ENCODE results near the gene GADL1. TPM values are rescaled to one million over a fixed set of nuclear protein-coding genes. Genes with fewer than 3 reads are reported as not detected.

Gene GADL1
- total RNA-seq, 2 donors from 2014 or later: not detected

- intact Hi-C loops (cut with DNase I): no loop called here
- TF ChIP-seq CTCF (IDR thresholded peaks at IDR 0.05): no peak
- no peak overlapping the region for H3K27ac ChIP-seq
- H3K9me3 ChIP-seq: no peaks in the 10 kb centered on the region
- no peak overlapping the region for H3K9ac ChIP-seq (ENCODE audit: low read depth in 2 of 2, low read length in 2 of 2)
- H3K27me3 ChIP-seq: no peaks in the 10 kb centered on the region
- H3K4me1 ChIP-seq: no peaks in the 10 kb centered on the region
- no peaks in the 10 kb centered on the region for H3K36me3 ChIP-seq
- no peak overlapping the region for H3K4me3 ChIP-seq
- DNase-seq: no peak
Measured at GRCh38 chr3:30864836-30865235, 29.6 kb downstream of the GADL1 start.

- Histone ChIP-seq H3K36me3 (no peaks in the 10 kb centered on the region), H3K4me1 (no peaks in the 10 kb centered on the region), H3K27ac (no peak overlapping the region), H3K4me3 (no peak overlapping the region), H3K9ac (ENCODE audit: low read depth in 2 of 2, low read length in 2 of 2) (no peak overlapping the region), H3K27me3 (no peaks in the 10 kb centered on the region), H3K9me3 (no peaks in the 10 kb centered on the region)
- TF ChIP-seq CTCF (IDR thresholded peaks at IDR 0.05): no peak
- DNase-seq: no peak
- intact Hi-C loops (cut with DNase I): no loop called here
Measured at GRCh38 chr3:30864132-30864531, 30.3 kb downstream of the GADL1 start.

GRCh38 chr3:30862004-30862403, 32.5 kb downstream of the GADL1 start:
- DNase-seq: no peak
- Histone ChIP-seq H3K36me3 (no peaks in the 10 kb centered on the region), H3K9ac (ENCODE audit: low read depth in 2 of 2, low read length in 2 of 2) (no peak overlapping the region), H3K4me1 (no peaks in the 10 kb centered on the region), H3K4me3 (no peak overlapping the region), H3K9me3 (no peaks in the 10 kb centered on the region), H3K27me3 (no peaks in the 10 kb centered on the region), H3K27ac (no peak overlapping the region)
- intact Hi-C loops (cut with DNase I): no loop called here
- TF ChIP-seq CTCF (IDR thresholded peaks at IDR 0.05): no peak

- intact Hi-C loops (cut with DNase I): no loop called here
- TF ChIP-seq CTCF (IDR thresholded peaks at IDR 0.05): no peak
Measured at GRCh38 chr3:30858894-30859389, 35.5 kb downstream of the GADL1 start.

GRCh38 chr3:30855400-30856292, 38.8 kb downstream of the GADL1 start:
- intact Hi-C loops (cut with DNase I): no loop called here
- TF ChIP-seq CTCF (IDR thresholded peaks at IDR 0.05): no peak

More at GRCh38 chr3:30858894-30859389, 35.5 kb downstream of the GADL1 start:
- Histone ChIP-seq H3K4me1 (no peaks in the 10 kb centered on the region), H3K9me3 (no peaks in the 10 kb centered on the region), H3K27ac (no peak overlapping the region), H3K36me3 (no peaks in the 10 kb centered on the region), H3K4me3 (no peak overlapping the region), H3K9ac (ENCODE audit: low read depth in 2 of 2, low read length in 2 of 2) (no peak overlapping the region), H3K27me3 (no peaks in the 10 kb centered on the region)
- no peak for DNase-seq

More at GRCh38 chr3:30855400-30856292, 38.8 kb downstream of the GADL1 start:
- H3K9ac ChIP-seq (ENCODE audit: low read depth in 2 of 2, low read length in 2 of 2): no peak overlapping the region
- H3K4me1 ChIP-seq: no peaks in the 10 kb centered on the region
- no peak overlapping the region for H3K4me3 ChIP-seq
- H3K27ac ChIP-seq: no peak overlapping the region
- H3K27me3 ChIP-seq: no peaks in the 10 kb centered on the region
- no peak for DNase-seq
- H3K36me3 ChIP-seq: no peaks in the 10 kb centered on the region
- H3K9me3 ChIP-seq: no peaks in the 10 kb centered on the region
